Neural cell (in vitro differentiated cells): Measurements from ENCODE around the gene TECPR2.

ENCODE experiments used
- EZH2 ChIP-seq: fragments of 200-600, 300-800 bp; shearing (Covaris generic), sonication (generic); IDR thresholded peaks from 2 replicates; pipeline ENCODE4 v1.6.1; 2014; ENCODE audit warnings: antibody characterized with exemption, low read length, borderline replicate concordance, mild to moderate bottlenecking; ENCODE audit not compliant: insufficient read depth, poor library complexity, severe bottlenecking
- POLR2AphosphoS5 ChIP-seq: IDR thresholded peaks from 2 replicates; pipeline ENCODE4 v1.6.1; 2012
- TF ChIP-seq, protein P1 (sequence below): fragments of 450-650 bp; IDR thresholded peaks from 2 replicates; pipeline ENCODE4 v1.5.1; 2014; ENCODE audit warnings: antibody characterized with exemption, mild to moderate bottlenecking, moderate library complexity; ENCODE audit not compliant: poor library complexity, severe bottlenecking

DNA sequence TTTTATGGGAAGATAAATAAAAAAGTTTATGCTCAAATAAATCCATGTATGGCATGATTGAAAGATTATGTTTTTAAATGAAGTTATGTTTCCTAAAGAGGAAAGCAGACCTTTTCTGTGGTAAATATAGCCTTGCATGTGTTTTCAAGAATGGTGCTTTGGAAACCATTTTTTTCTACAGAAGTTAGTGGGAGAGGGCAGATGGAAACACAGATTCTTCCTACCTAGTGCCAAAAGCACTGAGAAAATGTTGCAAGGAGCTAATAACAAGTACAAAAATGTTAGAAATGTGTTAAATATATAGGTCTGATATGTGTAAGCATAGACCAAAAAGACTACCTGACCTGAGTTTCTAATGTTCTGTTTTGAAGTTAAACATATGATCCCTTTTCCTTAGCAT, 24.3 kb downstream of the TECPR2 start:
- no peak for TF ChIP-seq POLR2AphosphoS5
- no peak for TF ChIP-seq EZH2
- TF ChIP-seq, protein P1, sequence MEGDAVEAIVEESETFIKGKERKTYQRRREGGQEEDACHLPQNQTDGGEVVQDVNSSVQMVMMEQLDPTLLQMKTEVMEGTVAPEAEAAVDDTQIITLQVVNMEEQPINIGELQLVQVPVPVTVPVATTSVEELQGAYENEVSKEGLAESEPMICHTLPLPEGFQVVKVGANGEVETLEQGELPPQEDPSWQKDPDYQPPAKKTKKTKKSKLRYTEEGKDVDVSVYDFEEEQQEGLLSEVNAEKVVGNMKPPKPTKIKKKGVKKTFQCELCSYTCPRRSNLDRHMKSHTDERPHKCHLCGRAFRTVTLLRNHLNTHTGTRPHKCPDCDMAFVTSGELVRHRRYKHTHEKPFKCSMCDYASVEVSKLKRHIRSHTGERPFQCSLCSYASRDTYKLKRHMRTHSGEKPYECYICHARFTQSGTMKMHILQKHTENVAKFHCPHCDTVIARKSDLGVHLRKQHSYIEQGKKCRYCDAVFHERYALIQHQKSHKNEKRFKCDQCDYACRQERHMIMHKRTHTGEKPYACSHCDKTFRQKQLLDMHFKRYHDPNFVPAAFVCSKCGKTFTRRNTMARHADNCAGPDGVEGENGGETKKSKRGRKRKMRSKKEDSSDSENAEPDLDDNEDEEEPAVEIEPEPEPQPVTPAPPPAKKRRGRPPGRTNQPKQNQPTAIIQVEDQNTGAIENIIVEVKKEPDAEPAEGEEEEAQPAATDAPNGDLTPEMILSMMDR = no peak
